OCI-LY7 (cell line): ENCODE measurements around the gene S100A3. TPM values are rescaled to one million over a fixed set of nuclear protein-coding genes. Genes with fewer than 3 reads are reported as not detected.

Experiments used
- BruUV-seq: library from RNA; stranded (reverse); fragments of 400-500 nt; replicated peaks from 2 replicates; lab custom pipeline; 2021; lab: Mats Ljungman, UMichigan
- CTCF ChIA-PET: fragments of 300-600 bp; sonication (Branson Sonifier 250); formaldehyde crosslinking; loops from one replicate; lab custom pipeline; 2022; ENCODE audit warnings: antibody characterized with exemption; ENCODE audit not compliant: unreplicated experiment; lab: Charles Lee
- POLR2A ChIA-PET: fragments of 300-600 bp; sonication (Branson Sonifier 250); formaldehyde crosslinking; loops from one replicate; lab custom pipeline; 2022; ENCODE audit warnings: antibody characterized with exemption; lab: Charles Lee
- DNase-seq: peaks from one replicate; pipeline ENCODE4 v3.0.0-alpha.2; 2015; ENCODE audit warnings: low spot score
- H2AFZ ChIP-seq: fragments of 200-600 bp; sonication (generic), shearing (Covaris generic); 2 replicates; pipeline ENCODE4 v1.6.1; 2014; ENCODE audit warnings: mild to moderate bottlenecking, antibody characterized with exemption, low read length, moderate library complexity
- H3K27ac ChIP-seq: fragments of 200-600 bp; sonication (generic); 2 replicates; pipeline ENCODE4 v1.5.1; 2014; ENCODE audit warnings: mixed run types, low read depth, mild to moderate bottlenecking, moderate library complexity, low read length, inconsistent platforms; ENCODE audit not compliant: poor library complexity, severe bottlenecking
- H3K36me3 ChIP-seq: fragments of 200-600 bp; sonication (generic); 2 replicates; pipeline ENCODE4 v1.6.1; 2014; ENCODE audit warnings: mild to moderate bottlenecking, antibody characterized with exemption, low read length, moderate library complexity, mixed read lengths; ENCODE audit not compliant: insufficient read depth
- H3K4me1 ChIP-seq: fragments of 200-600 bp; sonication (generic); 2 replicates; pipeline ENCODE4 v1.5.1; 2014; ENCODE audit warnings: mild to moderate bottlenecking, low read length; ENCODE audit not compliant: insufficient read depth, poor library complexity, severe bottlenecking
- H3K4me2 ChIP-seq: fragments of 200-600 bp; sonication (generic); 2 replicates; pipeline ENCODE4 v1.6.1; 2014; ENCODE audit warnings: mild to moderate bottlenecking, low read length
- H3K4me3 ChIP-seq: fragments of 200-600 bp; sonication (generic); 2 replicates; pipeline ENCODE4 v1.5.1; 2014; ENCODE audit warnings: mild to moderate bottlenecking, low read depth, low read length; ENCODE audit not compliant: poor library complexity, severe bottlenecking
- H3K79me2 ChIP-seq: fragments of 200-600 bp; sonication (generic); 2 replicates; pipeline ENCODE4 v1.6.1; 2016; ENCODE audit warnings: low read depth, mild to moderate bottlenecking, low read length, moderate library complexity, mixed read lengths; ENCODE audit not compliant: insufficient read depth
- H3K9me2 ChIP-seq: fragments of 200-600 bp; sonication (generic); 2 replicates; pipeline ENCODE4 v1.6.1; 2016; ENCODE audit warnings: mild to moderate bottlenecking, low read length, mixed read lengths; ENCODE audit not compliant: insufficient read depth
- H3K9me3 ChIP-seq: fragments of 200-600 bp; sonication (generic); 2 replicates; pipeline ENCODE4 v1.6.1; 2014; ENCODE audit warnings: mild to moderate bottlenecking, mixed run types, low read length, mixed read lengths
- H4K20me1 ChIP-seq: fragments of 200-600 bp; sonication (generic); 2 replicates; pipeline ENCODE4 v1.6.1; 2014; ENCODE audit warnings: mild to moderate bottlenecking, antibody characterized with exemption, low read length, moderate library complexity, mixed read lengths; ENCODE audit not compliant: insufficient read depth
- EZH2phosphoT487 ChIP-seq: fragments of 200-600 bp; sonication (generic); IDR thresholded peaks from 2 replicates; pipeline ENCODE4 v1.6.1; 2018; ENCODE audit warnings: low read depth, borderline replicate concordance, mild to moderate bottlenecking, mixed run types, antibody characterized with exemption, low read length, moderate library complexity, mixed read lengths
- intact Hi-C: fragments of 100-400 bp; cut with micrococcal nuclease; formaldehyde crosslinking; loops from one replicate; pipeline ENCODE4 v1.10.0; 2022; ENCODE audit not compliant: unreplicated experiment
- total RNA-seq, 2 experiments: library from RNA; depleted of rRNA in 1 of 2; stranded (reverse); fragments of >200 nt in 1 of 2; shearing (Covaris generic) in 1 of 2; gene quantifications; 2 replicates each; pipeline ENCODE4 v1.2.3, GENCODE V29; 2014 to 2022
- TF ChIP-seq, protein P1 (sequence below): fragments of 200-600 bp; sonication (generic); conservative IDR thresholded peaks from 2 replicates; pipeline ENCODE4 v1.5.1; 2014; ENCODE audit warnings: mild to moderate bottlenecking, antibody characterized with exemption, low read length, moderate library complexity, mixed read lengths

Gene S100A3
- total RNA-seq, 2 experiments from 2014 or later: not detected

DNA sequence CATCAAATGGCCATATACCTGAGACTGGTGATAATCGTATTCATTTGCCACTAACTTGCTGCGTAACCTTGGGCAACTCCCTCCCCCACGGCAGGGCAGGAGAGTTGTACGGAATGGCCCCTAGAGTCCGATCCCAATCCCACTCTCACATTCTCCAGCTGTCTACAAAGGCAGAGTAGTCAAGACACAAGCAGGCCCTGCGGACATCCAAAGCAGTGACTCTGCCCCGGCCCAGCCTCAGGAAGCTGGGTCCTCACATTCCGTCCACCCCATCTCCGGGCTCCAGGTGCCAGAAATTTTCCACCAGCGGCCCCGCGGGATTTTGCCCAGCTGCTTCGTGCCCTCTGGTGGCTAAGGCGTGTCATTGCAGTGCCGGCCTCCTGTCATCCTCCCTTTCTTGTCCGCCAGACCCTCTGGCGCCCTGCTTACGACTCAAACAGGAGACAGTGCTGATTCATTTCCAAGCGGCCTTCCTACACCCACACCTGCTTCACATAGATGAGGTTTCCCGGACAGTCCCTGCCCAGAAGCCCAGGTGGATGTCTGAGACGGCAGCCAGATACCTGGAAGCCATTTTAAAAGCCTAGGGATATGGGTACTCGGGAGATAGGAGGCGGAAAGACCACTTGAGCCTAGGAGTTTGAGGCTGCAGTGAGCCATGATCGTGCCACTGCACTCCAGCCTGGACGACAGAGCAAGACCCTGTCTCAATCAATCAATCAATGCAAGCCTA, 19.5 kb upstream of the S100A3 start:
- Histone ChIP-seq H3K4me1 (peaks cover 17% of the 10 kb centered on the region), H3K79me2 (no peaks in the 10 kb centered on the region), H3K9me2 (no peaks in the 10 kb centered on the region), H4K20me1 (no peaks in the 10 kb centered on the region), H3K4me3 (no peak overlapping the region), H3K9me3 (no peaks in the 10 kb centered on the region), H3K4me2 (peak overlapping the region; percentile 17; the same call in 1 of the 2 replicates), H2AFZ (peak overlapping the region; percentile 77; the same call in 1 of the 2 replicates), H3K36me3 (no peaks in the 10 kb centered on the region), H3K27ac (no peak overlapping the region)
- no TSS peak for BruUV-seq
- intact Hi-C loops: loop anchor here (1.0 kb wide), 1 partner anchor 57 kb away; no protein-coding TSS in a partner anchor
- ChIA-PET POLR2A (no interaction called here), CTCF (interaction anchor here (1.0 kb wide), 1 partner anchor 1043 kb away, joined by 3 read pairs; no protein-coding TSS in a partner anchor)
- DNase-seq: peak; percentile 74
- TF ChIP-seq, protein P1, sequence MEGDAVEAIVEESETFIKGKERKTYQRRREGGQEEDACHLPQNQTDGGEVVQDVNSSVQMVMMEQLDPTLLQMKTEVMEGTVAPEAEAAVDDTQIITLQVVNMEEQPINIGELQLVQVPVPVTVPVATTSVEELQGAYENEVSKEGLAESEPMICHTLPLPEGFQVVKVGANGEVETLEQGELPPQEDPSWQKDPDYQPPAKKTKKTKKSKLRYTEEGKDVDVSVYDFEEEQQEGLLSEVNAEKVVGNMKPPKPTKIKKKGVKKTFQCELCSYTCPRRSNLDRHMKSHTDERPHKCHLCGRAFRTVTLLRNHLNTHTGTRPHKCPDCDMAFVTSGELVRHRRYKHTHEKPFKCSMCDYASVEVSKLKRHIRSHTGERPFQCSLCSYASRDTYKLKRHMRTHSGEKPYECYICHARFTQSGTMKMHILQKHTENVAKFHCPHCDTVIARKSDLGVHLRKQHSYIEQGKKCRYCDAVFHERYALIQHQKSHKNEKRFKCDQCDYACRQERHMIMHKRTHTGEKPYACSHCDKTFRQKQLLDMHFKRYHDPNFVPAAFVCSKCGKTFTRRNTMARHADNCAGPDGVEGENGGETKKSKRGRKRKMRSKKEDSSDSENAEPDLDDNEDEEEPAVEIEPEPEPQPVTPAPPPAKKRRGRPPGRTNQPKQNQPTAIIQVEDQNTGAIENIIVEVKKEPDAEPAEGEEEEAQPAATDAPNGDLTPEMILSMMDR: peak; percentile 96
- no peak for TF ChIP-seq EZH2phosphoT487

DNA sequence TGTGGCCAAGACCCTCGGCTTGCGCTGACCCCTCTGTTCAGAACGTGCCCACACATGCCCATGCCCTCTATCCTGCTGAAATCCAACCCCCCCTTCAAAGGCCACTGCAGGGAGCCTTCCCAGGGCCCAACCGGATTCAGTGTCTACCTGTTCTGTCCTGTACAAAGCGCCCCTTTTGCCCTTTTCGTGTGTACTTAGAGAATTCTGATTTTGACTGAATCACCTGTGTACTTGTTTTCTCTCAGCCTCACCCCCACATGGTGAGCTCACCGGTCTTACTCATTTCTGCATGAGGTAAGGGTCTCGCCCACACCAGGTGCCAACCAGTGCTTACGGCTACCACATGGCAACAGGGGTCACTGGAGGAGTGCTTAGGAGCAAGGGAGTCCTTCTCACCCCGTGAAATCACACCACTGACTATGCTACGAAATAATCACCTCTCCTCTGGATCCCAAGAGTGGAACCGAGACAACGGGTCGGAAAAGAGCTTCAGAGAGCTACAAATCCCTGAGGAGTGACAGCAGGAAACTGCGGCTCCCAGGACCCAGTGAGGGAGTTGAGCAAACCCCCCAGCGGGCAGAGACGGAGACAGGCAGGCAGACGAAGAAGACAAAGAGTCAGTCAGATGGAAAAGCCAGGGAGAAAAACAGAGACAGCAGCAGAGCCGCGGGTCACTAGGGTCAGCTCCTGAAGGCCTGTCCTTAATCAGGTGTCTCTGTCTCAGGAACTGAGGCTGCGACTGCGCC, 18.7 kb upstream of the S100A3 start:
- no peaks in the 10 kb centered on the region for H3K9me3 ChIP-seq
- H2AFZ ChIP-seq: no peak overlapping the region
- H3K4me1 ChIP-seq: peaks cover 15% of the 10 kb centered on the region
- H3K9me2 ChIP-seq: no peaks in the 10 kb centered on the region
- BruUV-seq: no TSS peak
- no peak for TF ChIP-seq EZH2phosphoT487
- TF ChIP-seq, protein P1: no peak
- no peaks in the 10 kb centered on the region for H4K20me1 ChIP-seq
- POLR2A ChIA-PET: interaction anchor here (0.7 kb wide), 1 partner anchor 28 kb away, joined by 3 read pairs; no protein-coding TSS in a partner anchor
- H3K27ac ChIP-seq: no peak overlapping the region
- CTCF ChIA-PET: interaction anchor here (0.6 to 1.0 kb wide), 2 partner anchors 168 to 1044 kb away, joined by 3 read pairs; no protein-coding TSS in a partner anchor
- H3K36me3 ChIP-seq: no peaks in the 10 kb centered on the region
- H3K4me3 ChIP-seq: no peak overlapping the region
- no peak overlapping the region for H3K4me2 ChIP-seq
- H3K79me2 ChIP-seq: no peaks in the 10 kb centered on the region
- intact Hi-C loops: loop anchor here (1.0 kb wide), 1 partner anchor 56 kb away; no protein-coding TSS in a partner anchor
- DNase-seq: no peak
